ENCODE measurements around the gene EPB41L4B.

Gene EPB41L4B

GRCh38 chr9:109335121-109335520 lies 14.3 kb upstream of the EPB41L4B start:
- Mint-ChIP-seq H3K36me3 (no peaks in the 10 kb centered on the region), H3K4me1 (no peaks in the 10 kb centered on the region), H3K27ac (no peak overlapping the region), H3K9me3 (no peaks in the 10 kb centered on the region), H3K4me3 (no peak overlapping the region)
- DNase-seq (ENCODE audit: low spot score in 2 of 2): no peak
- no peak for ATAC-seq

GRCh38 chr9:109331353-109331752 lies 10.5 kb upstream of the EPB41L4B start:
- no peaks in the 10 kb centered on the region for H3K9me3 Mint-ChIP-seq
- no peak overlapping the region for H3K4me3 Mint-ChIP-seq
- no peaks in the 10 kb centered on the region for H3K36me3 Mint-ChIP-seq
- DNase-seq (ENCODE audit: low spot score in 2 of 2) (no peak), ATAC-seq (no peak)
- no peaks in the 10 kb centered on the region for H3K4me1 Mint-ChIP-seq
- H3K27ac Mint-ChIP-seq: no peak overlapping the region

- no peak for DNase-seq (ENCODE audit: low spot score in 2 of 2)
- no peaks in the 10 kb centered on the region for H3K9me3 Mint-ChIP-seq
- ATAC-seq: no peak
- no peak overlapping the region for H3K27ac Mint-ChIP-seq
- no peaks in the 10 kb centered on the region for H3K36me3 Mint-ChIP-seq
- no peaks in the 10 kb centered on the region for H3K4me1 Mint-ChIP-seq
- H3K4me3 Mint-ChIP-seq: no peak overlapping the region
Measured at GRCh38 chr9:109329638-109330258, 8.9 kb upstream of the EPB41L4B start.

- ATAC-seq (no peak), DNase-seq (ENCODE audit: low spot score in 2 of 2) (no peak)
- Mint-ChIP-seq H3K36me3 (no peaks in the 10 kb centered on the region), H3K4me1 (no peaks in the 10 kb centered on the region), H3K27ac (no peak overlapping the region), H3K4me3 (no peak overlapping the region), H3K9me3 (no peaks in the 10 kb centered on the region)
Measured at GRCh38 chr9:109328978-109329637, 8.2 kb upstream of the EPB41L4B start.

- H3K4me1 Mint-ChIP-seq: peaks cover 5% of the 10 kb centered on the region
- no peak overlapping the region for H3K27ac Mint-ChIP-seq
- no peak overlapping the region for H3K4me3 Mint-ChIP-seq
- H3K36me3 Mint-ChIP-seq: no peaks in the 10 kb centered on the region
- no peak for ATAC-seq
- no peaks in the 10 kb centered on the region for H3K9me3 Mint-ChIP-seq
- DNase-seq (ENCODE audit: low spot score in 2 of 2): no peak
Measured at GRCh38 chr9:109325089-109325488, 4.2 kb upstream of the EPB41L4B start.

- Mint-ChIP-seq H3K4me1 (peaks cover 11% of the 10 kb centered on the region), H3K36me3 (no peaks in the 10 kb centered on the region), H3K27ac (no peak overlapping the region), H3K4me3 (no peak overlapping the region), H3K9me3 (no peaks in the 10 kb centered on the region)
- DNase-seq (ENCODE audit: low spot score in 2 of 2) (no peak), ATAC-seq (no peak)
Measured at GRCh38 chr9:109323771-109324170, 2.9 kb upstream of the EPB41L4B start.

GRCh38 chr9:109321727-109322126 lies 868 bp upstream of the EPB41L4B start:
- no peak for ATAC-seq
- no peaks in the 10 kb centered on the region for H3K36me3 Mint-ChIP-seq
- DNase-seq (ENCODE audit: low spot score in 2 of 2): no peak
- no peak overlapping the region for H3K27ac Mint-ChIP-seq
- H3K4me1 Mint-ChIP-seq: peaks cover 11% of the 10 kb centered on the region
- H3K9me3 Mint-ChIP-seq: no peaks in the 10 kb centered on the region
- H3K4me3 Mint-ChIP-seq: no peak overlapping the region

GRCh38 chr9:109320331-109320741 lies 523 bp downstream of the EPB41L4B start:
- DNase-seq (ENCODE audit: low spot score in 2 of 2) (no peak), ATAC-seq (peak; percentile 4)
- Mint-ChIP-seq H3K4me1 (peaks cover 11% of the 10 kb centered on the region), H3K27ac (no peak overlapping the region), H3K4me3 (peak overlapping the region; percentile 68), H3K36me3 (no peaks in the 10 kb centered on the region), H3K9me3 (no peaks in the 10 kb centered on the region)

- no peak overlapping the region for H3K27ac Mint-ChIP-seq
- H3K36me3 Mint-ChIP-seq: no peaks in the 10 kb centered on the region
- H3K4me1 Mint-ChIP-seq: peaks cover 11% of the 10 kb centered on the region
- no peaks in the 10 kb centered on the region for H3K9me3 Mint-ChIP-seq
- H3K4me3 Mint-ChIP-seq: peak overlapping the region; percentile 68
- ATAC-seq (no peak), DNase-seq (ENCODE audit: low spot score in 2 of 2) (peak in 1 of 2 donors; percentile 49)
Measured at GRCh38 chr9:109319626-109320241, 1.1 kb downstream of the EPB41L4B start.

- Mint-ChIP-seq H3K4me1 (peaks cover 11% of the 10 kb centered on the region), H3K9me3 (no peaks in the 10 kb centered on the region), H3K36me3 (no peaks in the 10 kb centered on the region), H3K4me3 (peak overlapping the region; percentile 68), H3K27ac (no peak overlapping the region)
- ATAC-seq (no peak), DNase-seq (ENCODE audit: low spot score in 2 of 2) (no peak)
Measured at GRCh38 chr9:109319017-109319625, 1.7 kb downstream of the EPB41L4B start.

GRCh38 chr9:109317979-109318741 lies 2.7 kb downstream of the EPB41L4B start:
- ATAC-seq: no peak
- Mint-ChIP-seq H3K4me1 (peaks cover 11% of the 10 kb centered on the region), H3K36me3 (no peaks in the 10 kb centered on the region), H3K4me3 (no peak overlapping the region), H3K27ac (no peak overlapping the region), H3K9me3 (no peaks in the 10 kb centered on the region)
- DNase-seq (ENCODE audit: low spot score in 2 of 2): no peak

GRCh38 chr9:109317311-109317978 lies 3.4 kb downstream of the EPB41L4B start:
- H3K4me3 Mint-ChIP-seq: no peak overlapping the region
- H3K36me3 Mint-ChIP-seq: no peaks in the 10 kb centered on the region
- no peak overlapping the region for H3K27ac Mint-ChIP-seq
- no peaks in the 10 kb centered on the region for H3K9me3 Mint-ChIP-seq
- ATAC-seq (no peak), DNase-seq (ENCODE audit: low spot score in 2 of 2) (no peak)
- H3K4me1 Mint-ChIP-seq: peaks cover 11% of the 10 kb centered on the region

- H3K4me1 Mint-ChIP-seq: peaks cover 10% of the 10 kb centered on the region
- DNase-seq (ENCODE audit: low spot score in 2 of 2): no peak
- H3K4me3 Mint-ChIP-seq: no peak overlapping the region
- no peak overlapping the region for H3K27ac Mint-ChIP-seq
- H3K9me3 Mint-ChIP-seq: no peaks in the 10 kb centered on the region
- no peak for ATAC-seq
- no peaks in the 10 kb centered on the region for H3K36me3 Mint-ChIP-seq
Measured at GRCh38 chr9:109316207-109316640, 4.6 kb downstream of the EPB41L4B start.

- no peak overlapping the region for H3K4me3 Mint-ChIP-seq
- no peaks in the 10 kb centered on the region for H3K9me3 Mint-ChIP-seq
- ATAC-seq (no peak), DNase-seq (ENCODE audit: low spot score in 2 of 2) (no peak)
- H3K27ac Mint-ChIP-seq: no peak overlapping the region
- H3K36me3 Mint-ChIP-seq: no peaks in the 10 kb centered on the region
- peaks cover 6% of the 10 kb centered on the region for H3K4me1 Mint-ChIP-seq
Measured at GRCh38 chr9:109315480-109316206, 5.2 kb downstream of the EPB41L4B start.
